Skeletal muscle satellite cell (primary cell): ENCODE results near the gene PAX3.

ENCODE experiments used
- H3K27me3 ChIP-seq: 2 replicates; pipeline ENCODE4 v1.7.0; 2013; ENCODE audit warnings: low read length; ENCODE audit not compliant: control insufficient read depth, insufficient read depth
- H3K36me3 ChIP-seq: 2 replicates; pipeline ENCODE4 v1.7.0; 2013; ENCODE audit warnings: mild to moderate bottlenecking, control low read depth, low read length; ENCODE audit not compliant: insufficient read depth
- H3K4me1 ChIP-seq: 2 replicates; pipeline ENCODE4 v1.7.0; 2013; ENCODE audit warnings: low read length; ENCODE audit not compliant: control insufficient read depth, insufficient read depth
- H3K4me2 ChIP-seq: 2 replicates; pipeline ENCODE4 v1.7.0; 2013; ENCODE audit warnings: mild to moderate bottlenecking, low read length
- H3K4me3 ChIP-seq: 2 replicates; pipeline ENCODE4 v1.7.0; 2013; ENCODE audit warnings: low read length
- H3K9ac ChIP-seq: 2 replicates; pipeline ENCODE4 v1.7.0; 2013; ENCODE audit warnings: mild to moderate bottlenecking, low read depth, low read length, moderate library complexity
- H3K9me3 ChIP-seq: replicated peaks from 2 replicates; pipeline ENCODE4 v1.7.0; 2013; ENCODE audit warnings: mild to moderate bottlenecking, control low read depth, low read length

PAX3 gene

GRCh38 chr2:222249444-222249843 lies 49.4 kb downstream of the PAX3 start:
- no peak overlapping the region for H3K4me2 ChIP-seq
- no peak overlapping the region for H3K4me3 ChIP-seq
- H3K27me3 ChIP-seq, result no peaks in the 10 kb centered on the region
- H3K9me3 ChIP-seq, result no peaks in the 10 kb centered on the region
- no peaks in the 10 kb centered on the region for H3K36me3 ChIP-seq
- no peaks in the 10 kb centered on the region for H3K4me1 ChIP-seq
- H3K9ac ChIP-seq, result no peak overlapping the region

- H3K36me3 ChIP-seq, result no peaks in the 10 kb centered on the region
- no peak overlapping the region for H3K9ac ChIP-seq
- no peak overlapping the region for H3K4me3 ChIP-seq
- H3K27me3 ChIP-seq, result no peaks in the 10 kb centered on the region
- no peaks in the 10 kb centered on the region for H3K4me1 ChIP-seq
- H3K9me3 ChIP-seq, result no peaks in the 10 kb centered on the region
- H3K4me2 ChIP-seq, result no peak overlapping the region
Measured at GRCh38 chr2:222248818-222249217, 50.0 kb downstream of the PAX3 start.

GRCh38 chr2:222248256-222248655 lies 50.5 kb downstream of the PAX3 start:
- H3K9me3 ChIP-seq, result no peaks in the 10 kb centered on the region
- H3K4me2 ChIP-seq, result no peak overlapping the region
- H3K27me3 ChIP-seq, result no peaks in the 10 kb centered on the region
- no peak overlapping the region for H3K9ac ChIP-seq
- no peaks in the 10 kb centered on the region for H3K36me3 ChIP-seq
- no peak overlapping the region for H3K4me3 ChIP-seq
- no peaks in the 10 kb centered on the region for H3K4me1 ChIP-seq

DNA sequence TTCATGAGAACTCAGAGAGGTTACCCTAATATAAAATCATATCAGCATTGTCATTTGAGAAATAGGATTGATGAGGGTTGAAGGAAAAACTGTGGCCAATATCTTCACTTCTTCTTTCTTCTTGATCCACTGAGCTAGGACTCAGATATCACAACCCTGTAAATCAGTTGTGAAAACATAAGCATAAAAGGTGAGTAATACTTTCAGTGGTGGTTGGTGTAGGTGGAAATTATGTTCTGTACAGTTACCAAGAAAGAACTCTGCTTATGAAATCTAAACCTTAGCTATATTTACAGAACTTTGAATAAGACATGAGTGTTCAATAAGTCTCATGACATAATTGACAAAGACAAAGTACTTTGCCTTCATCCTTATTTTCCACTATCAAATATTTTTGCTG lies 56.3 kb downstream of the PAX3 start:
- H3K4me2 ChIP-seq, result no peak overlapping the region
- H3K4me1 ChIP-seq, result peaks cover 7% of the 10 kb centered on the region
- H3K36me3 ChIP-seq, result no peaks in the 10 kb centered on the region
- no peak overlapping the region for H3K9ac ChIP-seq
- H3K27me3 ChIP-seq, result no peaks in the 10 kb centered on the region
- H3K4me3 ChIP-seq, result no peak overlapping the region
- no peaks in the 10 kb centered on the region for H3K9me3 ChIP-seq

DNA sequence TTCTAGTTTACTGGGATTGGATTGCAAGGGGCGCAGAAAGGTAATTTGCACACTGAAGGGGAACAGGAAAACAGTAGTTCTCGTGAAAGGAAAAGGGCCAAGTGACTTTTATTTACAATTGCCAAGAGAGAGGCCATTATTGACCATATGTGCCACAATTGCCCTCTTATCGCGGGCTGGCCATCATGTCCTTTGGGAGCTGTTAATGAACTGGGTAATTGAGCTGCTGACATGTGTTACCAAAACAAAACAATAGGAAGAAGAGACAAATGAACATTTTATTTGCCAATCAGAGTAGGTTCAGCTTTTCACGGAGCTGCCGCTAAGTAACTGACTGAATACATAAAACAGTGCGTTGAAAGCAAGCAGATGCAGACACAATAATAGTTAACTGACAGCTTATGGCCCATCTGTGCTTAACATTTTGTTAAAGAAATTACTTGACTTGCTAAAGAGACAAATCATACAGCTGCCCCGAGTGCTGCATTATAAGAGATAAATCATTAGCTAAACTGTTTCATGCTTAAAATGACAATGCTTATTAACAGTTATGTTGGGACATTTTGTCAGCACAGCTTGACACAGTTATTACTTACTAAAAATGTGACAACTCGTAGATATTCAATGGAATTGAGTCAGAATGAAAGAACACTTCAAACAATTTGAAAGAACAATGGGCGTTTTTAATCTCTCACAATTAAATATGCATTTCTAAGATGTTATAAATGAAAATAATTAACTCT lies 57.5 kb downstream of the PAX3 start:
- no peak overlapping the region for H3K4me2 ChIP-seq
- H3K36me3 ChIP-seq, result no peaks in the 10 kb centered on the region
- H3K27me3 ChIP-seq, result no peaks in the 10 kb centered on the region
- no peak overlapping the region for H3K4me3 ChIP-seq
- H3K4me1 ChIP-seq, result peaks cover 7% of the 10 kb centered on the region
- H3K9ac ChIP-seq, result no peak overlapping the region
- no peaks in the 10 kb centered on the region for H3K9me3 ChIP-seq

GRCh38 chr2:222240676-222241049 lies 58.1 kb downstream of the PAX3 start:
- Histone ChIP-seq H3K4me1 (peaks cover 7% of the 10 kb centered on the region), H3K27me3 (no peaks in the 10 kb centered on the region), H3K4me3 (no peak overlapping the region), H3K9ac (no peak overlapping the region), H3K4me2 (no peak overlapping the region), H3K36me3 (no peaks in the 10 kb centered on the region), H3K9me3 (no peaks in the 10 kb centered on the region)

- no peaks in the 10 kb centered on the region for H3K27me3 ChIP-seq
- no peak overlapping the region for H3K9ac ChIP-seq
- no peaks in the 10 kb centered on the region for H3K36me3 ChIP-seq
- H3K4me2 ChIP-seq, result no peak overlapping the region
- peaks cover 7% of the 10 kb centered on the region for H3K4me1 ChIP-seq
- no peaks in the 10 kb centered on the region for H3K9me3 ChIP-seq
- H3K4me3 ChIP-seq, result no peak overlapping the region
Measured at GRCh38 chr2:222239945-222240675, 58.7 kb downstream of the PAX3 start.

DNA sequence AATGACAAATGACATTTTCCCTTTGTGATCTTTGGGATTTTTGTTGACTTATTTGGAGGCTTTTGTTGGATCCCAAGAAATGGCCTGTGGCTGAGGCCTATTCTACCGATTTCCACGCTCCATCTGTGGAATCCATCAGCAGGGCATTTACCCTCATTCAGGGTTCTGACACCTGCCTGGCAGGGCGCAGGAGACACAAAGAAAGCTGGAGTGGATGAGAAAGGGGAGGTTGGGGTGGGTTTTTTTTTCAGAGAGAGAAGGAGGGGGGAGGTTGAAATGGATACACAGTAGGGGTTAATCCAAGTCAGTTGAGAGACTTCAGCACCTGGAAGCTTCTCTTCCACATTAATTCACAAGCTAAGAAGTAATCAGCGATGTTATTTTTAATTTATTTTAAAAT lies 59.7 kb downstream of the PAX3 start:
- Histone ChIP-seq H3K9me3 (no peaks in the 10 kb centered on the region), H3K4me2 (no peak overlapping the region), H3K27me3 (no peaks in the 10 kb centered on the region), H3K36me3 (no peaks in the 10 kb centered on the region), H3K4me1 (peaks cover 7% of the 10 kb centered on the region), H3K4me3 (no peak overlapping the region), H3K9ac (no peak overlapping the region)

DNA sequence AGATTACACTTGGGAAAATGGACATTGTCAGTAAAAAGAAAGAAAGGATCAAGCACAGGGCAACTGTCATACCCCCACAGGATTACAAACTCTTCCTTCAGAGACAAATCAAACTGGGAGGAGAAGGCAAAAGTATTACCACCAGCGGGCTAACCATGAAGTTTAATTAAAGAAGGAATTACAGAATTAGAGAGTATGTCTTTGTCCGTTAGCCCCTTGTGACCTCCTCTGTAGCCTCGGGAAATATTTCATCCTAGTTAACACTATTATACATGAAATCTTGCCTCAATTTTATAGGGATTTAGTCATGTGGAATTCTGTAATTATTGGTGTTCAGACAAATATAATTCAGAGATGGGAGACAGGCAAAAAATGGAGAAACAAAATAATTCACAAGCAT lies 60.7 kb downstream of the PAX3 start:
- no peaks in the 10 kb centered on the region for H3K36me3 ChIP-seq
- H3K4me3 ChIP-seq, result no peak overlapping the region
- H3K9me3 ChIP-seq, result no peaks in the 10 kb centered on the region
- no peak overlapping the region for H3K9ac ChIP-seq
- peaks cover 7% of the 10 kb centered on the region for H3K4me1 ChIP-seq
- no peaks in the 10 kb centered on the region for H3K27me3 ChIP-seq
- no peak overlapping the region for H3K4me2 ChIP-seq

DNA sequence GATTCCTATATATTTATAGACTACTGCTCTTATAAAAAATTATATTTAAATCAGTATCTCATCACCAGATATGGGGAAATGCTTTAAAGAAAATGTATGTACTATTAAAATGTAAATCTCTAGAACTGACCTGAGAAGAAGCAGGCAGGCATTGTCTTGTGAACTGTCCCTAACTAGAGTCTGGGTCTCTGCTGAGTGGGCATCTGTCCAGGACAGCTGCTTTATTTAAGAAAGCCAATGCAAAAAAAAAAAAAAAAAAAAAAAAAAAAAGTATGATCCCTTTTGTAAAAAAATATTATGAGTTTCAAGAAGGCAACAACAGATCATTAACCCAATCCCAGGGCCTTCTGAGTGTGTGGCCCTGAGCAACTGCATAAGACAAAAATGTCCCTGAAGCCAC lies 66.0 kb downstream of the PAX3 start:
- H3K4me3 ChIP-seq, result no peak overlapping the region
- no peaks in the 10 kb centered on the region for H3K4me1 ChIP-seq
- H3K36me3 ChIP-seq, result peaks cover 6% of the 10 kb centered on the region
- no peaks in the 10 kb centered on the region for H3K27me3 ChIP-seq
- H3K9me3 ChIP-seq, result no peaks in the 10 kb centered on the region
- no peak overlapping the region for H3K9ac ChIP-seq
- H3K4me2 ChIP-seq, result no peak overlapping the region

DNA sequence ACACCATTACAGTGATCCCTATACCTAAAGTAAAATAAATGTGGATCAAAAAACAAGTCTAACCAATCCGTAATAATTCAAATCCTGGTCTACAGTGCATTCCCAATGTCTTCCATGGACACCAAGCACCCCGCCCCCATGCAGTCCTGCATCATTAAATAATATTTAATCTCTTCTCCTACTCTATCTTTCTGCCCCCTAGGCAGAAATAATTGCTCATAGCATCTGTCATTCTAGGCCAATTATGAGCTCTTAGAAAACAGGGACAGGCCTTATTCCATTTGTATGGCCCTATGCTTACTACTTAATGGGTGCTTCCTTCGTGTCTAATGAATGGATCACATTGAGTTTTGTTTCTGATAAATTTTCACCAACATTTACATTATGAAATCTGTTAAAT lies 66.4 kb downstream of the PAX3 start:
- Histone ChIP-seq H3K4me2 (no peak overlapping the region), H3K9me3 (no peaks in the 10 kb centered on the region), H3K4me3 (no peak overlapping the region), H3K4me1 (no peaks in the 10 kb centered on the region), H3K36me3 (peaks cover 6% of the 10 kb centered on the region), H3K27me3 (no peaks in the 10 kb centered on the region), H3K9ac (no peak overlapping the region)

DNA sequence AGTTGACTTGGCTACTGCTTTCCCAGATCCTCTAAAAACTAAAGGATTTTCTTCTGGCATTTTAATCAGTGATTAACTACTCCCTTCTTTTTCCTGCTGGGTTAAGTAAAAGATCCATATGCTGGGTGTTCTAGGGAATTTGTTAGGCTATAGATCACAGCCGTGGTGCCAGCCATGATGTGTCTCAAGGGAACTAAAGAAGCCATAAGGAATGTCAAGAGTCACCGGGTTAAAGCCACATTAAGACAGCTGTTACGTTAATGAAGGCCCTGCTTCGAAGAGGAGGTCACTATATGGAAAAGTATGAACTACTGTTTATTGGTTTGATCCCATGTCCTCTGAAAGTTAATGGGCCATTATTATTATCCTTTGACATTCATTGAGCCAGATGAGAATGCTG lies 70.7 kb downstream of the PAX3 start:
- no peaks in the 10 kb centered on the region for H3K9me3 ChIP-seq
- H3K4me3 ChIP-seq, result no peak overlapping the region
- no peaks in the 10 kb centered on the region for H3K27me3 ChIP-seq
- H3K36me3 ChIP-seq, result peaks cover 6% of the 10 kb centered on the region
- no peak overlapping the region for H3K4me2 ChIP-seq
- H3K9ac ChIP-seq, result no peak overlapping the region
- no peaks in the 10 kb centered on the region for H3K4me1 ChIP-seq
